GM19238 (cell line): ENCODE results near the gene C1QTNF5.

ENCODE experiments used
- DNase-seq: peaks from one replicate; pipeline ENCODE4 v3.0.0; 2011; ENCODE audit warnings: low spot score; ENCODE audit not compliant: insufficient read length

C1QTNF5 gene

GRCh38 chr11:119295178-119295577 is 45.5 kb downstream of the C1QTNF5 start:
- DNase-seq: no peak

DNA sequence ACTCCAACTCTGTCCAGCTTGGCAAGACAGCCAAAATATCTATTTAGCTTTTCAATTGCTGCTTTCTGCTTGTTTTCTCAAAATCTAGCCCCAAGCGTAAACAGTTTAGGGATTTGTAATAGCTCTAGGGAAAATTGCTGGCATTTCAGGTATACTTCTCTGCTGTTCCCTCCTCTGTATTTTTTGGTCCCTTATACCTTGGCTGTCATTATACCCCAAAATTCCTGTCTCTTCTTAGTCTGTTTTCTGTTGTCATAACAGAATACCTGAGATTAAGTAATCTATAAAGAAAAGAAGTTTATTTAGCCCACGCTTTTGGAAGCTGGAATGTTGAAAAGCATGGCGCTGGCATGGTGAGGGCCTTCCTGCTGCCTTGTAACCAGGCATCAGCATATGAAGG is 47.2 kb downstream of the C1QTNF5 start:
- DNase-seq: no peak

DNA sequence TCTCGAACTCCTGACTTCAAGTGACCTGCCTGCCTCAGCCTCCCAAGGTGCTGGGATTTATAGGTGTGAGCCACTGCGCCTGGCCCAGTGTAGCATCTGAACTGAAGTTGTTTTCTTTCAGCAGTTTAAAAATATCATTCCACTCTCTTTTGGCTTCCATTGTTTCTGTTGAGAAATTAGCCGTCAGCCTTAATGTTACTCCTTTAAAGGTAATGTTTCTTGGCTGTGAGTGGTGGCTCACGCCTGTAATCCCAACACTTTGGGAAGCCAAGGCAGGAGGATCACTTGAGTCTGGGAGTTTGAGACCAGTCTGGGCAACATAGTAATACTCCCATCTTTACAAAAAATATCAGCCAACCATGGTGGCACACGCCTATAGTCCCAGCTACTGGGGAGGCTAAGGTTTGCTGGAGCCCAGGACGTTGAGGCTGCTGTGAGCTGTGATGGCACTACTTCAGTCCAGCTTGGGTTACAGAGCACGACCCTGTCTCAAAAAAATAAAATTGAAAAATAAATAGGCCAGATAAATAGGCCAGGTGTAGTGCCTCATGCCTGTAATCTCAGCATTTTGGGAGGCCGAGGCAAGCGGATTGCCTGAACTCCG is 49.7 kb downstream of the C1QTNF5 start:
- no peak for DNase-seq
